Neural progenitor cell (in vitro differentiated cells): ENCODE data around the gene RMDN3. TPM values are rescaled to one million over a fixed set of nuclear protein-coding genes. Genes with fewer than 3 reads are reported as not detected.

Experiments
- DNase-seq: peaks from one replicate; pipeline ENCODE4 v3.0.0-alpha.2; 2016; ENCODE audit warnings: low spot score
- H2AFZ ChIP-seq: fragments of 200-600 bp; sonication (generic); replicated peaks from 2 replicates; pipeline ENCODE4 v1.6.1; 2016; ENCODE audit warnings: antibody characterized with exemption
- H3F3A ChIP-seq: fragments of 200-600 bp; sonication (generic); 2 replicates; pipeline ENCODE4 v1.6.1; 2016; ENCODE audit warnings: antibody characterized with exemption, low read depth
- H3K27ac ChIP-seq: fragments of 200-600 bp; sonication (generic); 2 replicates; pipeline ENCODE4 v1.5.1; 2016; ENCODE audit warnings: mild to moderate bottlenecking
- H3K27me3 ChIP-seq: fragments of 200-600 bp; sonication (generic); 2 replicates; pipeline ENCODE4 v1.6.1; 2016; ENCODE audit warnings: mild to moderate bottlenecking, moderate library complexity
- H3K36me3 ChIP-seq: fragments of 200-600 bp; sonication (generic); 2 replicates; pipeline ENCODE4 v1.5.1; 2016
- H3K4me1 ChIP-seq: fragments of 200-600 bp; sonication (generic); 2 replicates; pipeline ENCODE4 v1.6.1; 2016; ENCODE audit warnings: mixed run types
- H3K4me2 ChIP-seq: fragments of 200-600 bp; sonication (generic); 2 replicates; pipeline ENCODE4 v1.6.1; 2016
- H3K4me3 ChIP-seq: fragments of 200-600 bp; sonication (generic); 2 replicates; pipeline ENCODE4 v1.5.1; 2016
- H3K79me2 ChIP-seq: fragments of 200-600 bp; sonication (generic); 2 replicates; pipeline ENCODE4 v1.6.1; 2016; ENCODE audit warnings: low read depth
- H3K9ac ChIP-seq: fragments of 200-600 bp; sonication (generic); 2 replicates; pipeline ENCODE4 v1.6.1; 2016
- H3K9me3 ChIP-seq: fragments of 200-600 bp; sonication (generic); 2 replicates; pipeline ENCODE4 v1.5.1; 2016; ENCODE audit warnings: low read depth
- H4K20me1 ChIP-seq: fragments of 200-600 bp; sonication (generic); 2 replicates; pipeline ENCODE4 v1.6.1; 2016; ENCODE audit warnings: low read depth
- H3K27ac Mint-ChIP-seq: 3 replicates; pipeline ENCODE4 v1.8.0; 2021; ENCODE audit warnings: mixed read lengths
- H3K27me3 Mint-ChIP-seq: 2 replicates; pipeline ENCODE4 v1.8.0; 2022; ENCODE audit warnings: low read depth, mild to moderate bottlenecking, inconsistent platforms, moderate library complexity, mixed read lengths; ENCODE audit not compliant: insufficient read depth
- H3K36me3 Mint-ChIP-seq: 3 replicates; pipeline ENCODE4 v1.8.0; 2021; ENCODE audit warnings: mixed read lengths
- H3K4me1 Mint-ChIP-seq: 3 replicates; pipeline ENCODE4 v1.8.0; 2021; ENCODE audit warnings: mixed read lengths
- H3K4me3 Mint-ChIP-seq: 3 replicates; pipeline ENCODE4 v1.8.0; 2021; ENCODE audit warnings: mild to moderate bottlenecking, moderate library complexity, mixed read lengths
- H3K9me3 Mint-ChIP-seq: 3 replicates; pipeline ENCODE4 v1.8.0; 2020; ENCODE audit warnings: mixed read lengths
- EZH2 ChIP-seq: fragments of 200-600 bp; sonication (generic); IDR thresholded peaks from 2 replicates; pipeline ENCODE4 v1.6.1; 2017; ENCODE audit warnings: antibody characterized with exemption, mild to moderate bottlenecking, moderate library complexity
- EZH2phosphoT487 ChIP-seq: fragments of 200-600 bp; sonication (generic); IDR thresholded peaks from 2 replicates; pipeline ENCODE4 v1.6.1; 2017; ENCODE audit warnings: antibody characterized with exemption
- total RNA-seq: library from RNA; depleted of rRNA; stranded (reverse); fragments of >200 nt; gene quantifications from 2 replicates; pipeline ENCODE4 v1.2.3, GENCODE V29; 2015; ENCODE audit warnings: low replicate concordance
- TF ChIP-seq, protein P1 (sequence below): fragments of 200-600 bp; sonication (generic); IDR thresholded peaks from 2 replicates; pipeline ENCODE4 v1.5.1; 2017; ENCODE audit warnings: antibody characterized with exemption, mild to moderate bottlenecking

Gene RMDN3
- total RNA-seq, 1 donor from 2014 or later, result 13.2 TPM

DNA sequence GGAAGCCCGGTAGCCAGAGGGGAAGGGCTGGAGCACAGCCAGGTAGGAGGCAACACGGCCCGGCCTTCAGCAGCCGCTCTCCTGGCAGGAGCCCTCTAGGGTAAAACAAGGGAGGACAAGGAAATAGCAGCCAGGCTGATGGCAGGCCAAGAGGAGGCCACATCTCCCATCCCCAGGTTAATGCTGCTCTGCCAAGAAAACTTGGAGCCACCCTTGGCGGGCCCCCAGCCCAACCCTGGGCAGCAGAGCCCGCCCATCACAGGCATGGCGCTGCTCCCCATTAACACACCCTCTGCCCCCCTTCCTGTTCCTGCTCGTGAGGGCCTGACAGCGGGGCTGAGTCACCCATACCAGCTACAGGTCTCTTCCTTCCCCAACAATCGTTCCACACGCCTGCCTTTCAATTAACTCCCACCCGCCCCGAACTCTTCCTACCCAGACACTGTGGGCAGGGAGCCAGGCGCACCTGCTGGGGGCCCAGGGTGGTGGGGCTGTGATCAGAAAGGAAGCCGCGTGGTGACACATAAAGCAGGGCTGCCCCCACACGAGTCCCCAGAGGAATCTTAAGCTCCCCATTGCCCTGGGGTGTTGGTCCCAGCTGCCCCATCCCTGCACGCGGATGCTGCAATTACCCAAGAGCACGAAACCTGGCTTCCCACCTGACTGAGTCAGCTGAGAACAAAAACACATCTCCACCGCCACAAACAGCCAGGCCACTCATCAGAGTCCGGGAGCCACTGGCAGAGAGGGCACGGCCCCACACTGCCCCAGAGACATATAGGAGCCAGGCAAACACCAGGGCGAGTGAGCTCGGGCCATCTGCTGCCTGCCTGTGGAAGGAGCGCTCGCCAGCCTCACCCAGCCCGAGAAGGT is 14.5 kb upstream of the RMDN3 start, which contains the start of gene C15orf62:
Gene C15orf62, plus strand, starts transcription at position 707 of the 873 bp plus-strand sequence. CDS start 516 bp downstream, outside the sequence.
- H3K4me3 Mint-ChIP-seq, result no peak within 1 kb of the TSS
- H3K4me3 ChIP-seq, result no peak within 1 kb of the TSS
- H3K36me3 Mint-ChIP-seq, result peaks cover 4% of the 10 kb centered on the region
- H3K4me1 Mint-ChIP-seq, result peaks cover 36% of the 10 kb centered on the region
- no peaks in the 10 kb centered on the region for H3K36me3 ChIP-seq
- TF ChIP-seq EZH2 (no peak), EZH2phosphoT487 (no peak)
- TF ChIP-seq, protein P1, sequence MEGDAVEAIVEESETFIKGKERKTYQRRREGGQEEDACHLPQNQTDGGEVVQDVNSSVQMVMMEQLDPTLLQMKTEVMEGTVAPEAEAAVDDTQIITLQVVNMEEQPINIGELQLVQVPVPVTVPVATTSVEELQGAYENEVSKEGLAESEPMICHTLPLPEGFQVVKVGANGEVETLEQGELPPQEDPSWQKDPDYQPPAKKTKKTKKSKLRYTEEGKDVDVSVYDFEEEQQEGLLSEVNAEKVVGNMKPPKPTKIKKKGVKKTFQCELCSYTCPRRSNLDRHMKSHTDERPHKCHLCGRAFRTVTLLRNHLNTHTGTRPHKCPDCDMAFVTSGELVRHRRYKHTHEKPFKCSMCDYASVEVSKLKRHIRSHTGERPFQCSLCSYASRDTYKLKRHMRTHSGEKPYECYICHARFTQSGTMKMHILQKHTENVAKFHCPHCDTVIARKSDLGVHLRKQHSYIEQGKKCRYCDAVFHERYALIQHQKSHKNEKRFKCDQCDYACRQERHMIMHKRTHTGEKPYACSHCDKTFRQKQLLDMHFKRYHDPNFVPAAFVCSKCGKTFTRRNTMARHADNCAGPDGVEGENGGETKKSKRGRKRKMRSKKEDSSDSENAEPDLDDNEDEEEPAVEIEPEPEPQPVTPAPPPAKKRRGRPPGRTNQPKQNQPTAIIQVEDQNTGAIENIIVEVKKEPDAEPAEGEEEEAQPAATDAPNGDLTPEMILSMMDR, result no peak
- peaks cover 10% of the 10 kb centered on the region for H3K27me3 ChIP-seq
- no peak for DNase-seq
- H3K27me3 Mint-ChIP-seq, result peaks cover 8% of the 10 kb centered on the region
- no peaks in the 10 kb centered on the region for H3K9me3 Mint-ChIP-seq
- no peaks in the 10 kb centered on the region for H3K9me3 ChIP-seq
- no peak within 1 kb of the TSS for H3K4me2 ChIP-seq
- H4K20me1 ChIP-seq, result no peaks in the 10 kb centered on the region
- H3K27ac Mint-ChIP-seq, result no peak within 1 kb of the TSS
- no peak within 1 kb of the TSS for H2AFZ ChIP-seq
- peaks cover 19% of the 10 kb centered on the region for H3F3A ChIP-seq
- H3K4me1 ChIP-seq, result peaks cover 21% of the 10 kb centered on the region
- H3K79me2 ChIP-seq, result no peaks in the 10 kb centered on the region
- H3K27ac ChIP-seq, result no peak within 1 kb of the TSS
- no peak within 1 kb of the TSS for H3K9ac ChIP-seq

DNA sequence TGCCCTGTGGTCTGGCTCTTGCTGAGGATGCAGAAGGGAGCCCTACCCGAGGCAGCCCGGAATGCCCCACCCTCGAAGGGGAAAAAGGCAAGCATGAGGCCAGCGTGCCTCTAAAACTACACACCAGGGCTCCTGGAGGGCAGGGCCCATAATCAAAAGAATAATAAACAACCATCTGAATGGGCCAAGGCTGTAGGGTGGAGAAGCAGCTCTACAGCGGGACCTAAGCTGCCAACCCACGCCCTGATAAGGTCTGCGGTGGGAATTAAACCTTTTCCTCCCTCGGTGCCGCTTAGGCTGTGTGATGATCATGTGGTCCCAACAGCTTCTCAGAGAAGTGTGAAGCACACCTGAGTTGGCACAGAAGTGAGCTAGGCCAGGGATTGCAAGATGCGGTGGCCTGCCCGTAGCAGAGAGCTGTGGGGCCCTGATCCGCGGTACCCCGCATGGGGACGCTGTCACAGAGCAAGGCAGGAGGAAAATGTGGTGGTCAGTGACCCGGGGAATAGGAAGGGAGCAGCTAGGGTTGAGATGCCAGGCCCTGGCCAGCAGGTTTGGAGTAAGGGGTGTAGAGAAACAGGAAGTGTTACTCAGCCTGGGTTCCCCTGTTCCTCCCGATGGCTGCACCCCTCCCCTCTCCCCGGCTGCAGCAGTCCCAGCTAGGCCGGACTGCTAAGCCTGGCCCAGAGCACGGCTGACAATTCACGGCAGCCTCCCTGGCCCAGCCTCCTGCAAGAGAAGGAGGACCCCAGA is 13.6 kb upstream of the RMDN3 start:
- H3K4me1 Mint-ChIP-seq, result peaks cover 37% of the 10 kb centered on the region
- H2AFZ ChIP-seq, result no peak overlapping the region
- no peak for DNase-seq
- no peaks in the 10 kb centered on the region for H3K9me3 ChIP-seq
- peaks cover 27% of the 10 kb centered on the region for H3K4me1 ChIP-seq
- H3K36me3 Mint-ChIP-seq, result peaks cover 4% of the 10 kb centered on the region
- no peak overlapping the region for H3K4me2 ChIP-seq
- no peaks in the 10 kb centered on the region for H3K36me3 ChIP-seq
- H3K27ac Mint-ChIP-seq, result no peak overlapping the region
- no peak overlapping the region for H3K27ac ChIP-seq
- H3K4me3 ChIP-seq, result no peak overlapping the region
- peaks cover 18% of the 10 kb centered on the region for H3K27me3 ChIP-seq
- H3K9ac ChIP-seq, result no peak overlapping the region
- no peaks in the 10 kb centered on the region for H4K20me1 ChIP-seq
- H3K27me3 Mint-ChIP-seq, result peaks cover 8% of the 10 kb centered on the region
- H3F3A ChIP-seq, result peaks cover 27% of the 10 kb centered on the region
- H3K9me3 Mint-ChIP-seq, result no peaks in the 10 kb centered on the region
- no peak overlapping the region for H3K4me3 Mint-ChIP-seq
- TF ChIP-seq, protein P1, result no peak
- TF ChIP-seq EZH2 (no peak), EZH2phosphoT487 (no peak)
- no peaks in the 10 kb centered on the region for H3K79me2 ChIP-seq

DNA sequence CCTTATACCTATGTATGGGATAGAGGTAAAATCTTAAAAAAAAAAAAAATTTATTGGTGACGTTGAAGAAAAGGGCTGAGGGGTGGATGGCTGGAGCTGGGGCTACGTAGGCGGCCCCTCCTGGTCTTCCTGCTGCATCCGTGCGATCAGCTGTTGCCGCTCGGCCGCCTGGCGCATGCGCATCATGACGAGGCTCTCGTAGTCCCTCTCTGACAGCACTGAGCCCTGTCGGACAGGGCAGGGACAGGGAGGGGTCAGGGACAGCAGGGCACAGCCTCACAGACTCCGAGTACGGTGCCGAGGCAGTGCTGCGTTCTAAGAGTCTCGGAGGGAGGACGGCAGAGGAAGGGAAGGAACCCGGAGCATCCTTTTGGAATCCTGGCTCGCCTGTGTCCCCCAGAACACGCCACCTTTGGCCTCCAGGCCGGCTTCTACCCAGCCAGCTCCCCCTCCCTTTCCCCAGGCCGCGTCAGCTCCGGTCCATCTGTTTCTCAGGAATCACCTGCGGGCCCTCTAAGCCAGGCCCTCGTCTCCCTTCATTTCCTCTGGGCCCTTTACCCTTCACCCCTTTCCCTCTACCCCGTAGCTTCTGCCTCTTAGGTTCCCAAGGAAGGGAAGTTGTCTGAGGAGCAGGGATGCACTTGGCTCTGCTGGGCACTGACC is 12.9 kb upstream of the RMDN3 start:
- H3K36me3 ChIP-seq, result no peaks in the 10 kb centered on the region
- Mint-ChIP-seq H3K9me3 (no peaks in the 10 kb centered on the region), H3K4me1 (peaks cover 42% of the 10 kb centered on the region), H3K4me3 (no peak overlapping the region), H3K27ac (no peak overlapping the region), H3K36me3 (peaks cover 2% of the 10 kb centered on the region), H3K27me3 (peaks cover 8% of the 10 kb centered on the region)
- no peak overlapping the region for H2AFZ ChIP-seq
- peaks cover 31% of the 10 kb centered on the region for H3K4me1 ChIP-seq
- H4K20me1 ChIP-seq, result no peaks in the 10 kb centered on the region
- no peak overlapping the region for H3K4me2 ChIP-seq
- DNase-seq, result no peak
- H3K27me3 ChIP-seq, result peaks cover 26% of the 10 kb centered on the region
- no peak overlapping the region for H3K27ac ChIP-seq
- TF ChIP-seq EZH2phosphoT487, result no peak
- no peak for TF ChIP-seq EZH2
- TF ChIP-seq, protein P1, result no peak
- H3K4me3 ChIP-seq, result no peak overlapping the region
- peaks cover 28% of the 10 kb centered on the region for H3F3A ChIP-seq
- H3K9me3 ChIP-seq, result no peaks in the 10 kb centered on the region
- no peaks in the 10 kb centered on the region for H3K79me2 ChIP-seq
- H3K9ac ChIP-seq, result no peak overlapping the region
